BE2C (cell line): ENCODE results near the gene ZNF331.
"Not testable (repeated sequence)": the region's sequence is repeated elsewhere in the genome, so short reads cannot be mapped to it uniquely, and the experiment has no call there.

ENCODE experiments used
- DNase-seq: peaks from one replicate; pipeline ENCODE4 v3.0.0-alpha.2; 2020
- H3K27me3 ChIP-seq: fragments of 250-450 bp; sonication (Bioruptor Pico); 2 replicates; pipeline ENCODE4 v1.5.1; 2020; ENCODE audit warnings: mild to moderate bottlenecking
- H3K36me3 ChIP-seq: fragments of 250-450 bp; sonication (Bioruptor Pico); 2 replicates; pipeline ENCODE4 v1.5.1; 2020; ENCODE audit warnings: mild to moderate bottlenecking
- H3K4me1 ChIP-seq: fragments of 250-450 bp; sonication (Bioruptor Pico); 2 replicates; pipeline ENCODE4 v1.5.1; 2020
- H3K4me3 ChIP-seq: 2 replicates; pipeline ENCODE4 v1.5.1; 2011; ENCODE audit warnings: low read depth, low read length
- H3K9me3 ChIP-seq: fragments of 250-450 bp; sonication (Bioruptor Pico); 2 replicates; pipeline ENCODE4 v1.5.1; 2020
- CTCF ChIP-seq: IDR thresholded peaks from 2 replicates; pipeline ENCODE4 v1.5.1; 2012; ENCODE audit warnings: mild to moderate bottlenecking, low read depth, low read length

The ZNF331 gene

GRCh38 chr19:53511933-53512374, 26.0 kb upstream of the ZNF331 start:
- peak; percentile 60 for TF ChIP-seq CTCF
- peak; percentile 48 for DNase-seq
- Histone ChIP-seq H3K36me3 (no peaks in the 10 kb centered on the region), H3K4me3 (no peak overlapping the region), H3K4me1 (no peaks in the 10 kb centered on the region), H3K9me3 (no peaks in the 10 kb centered on the region), H3K27me3 (0 out of 2 replicates have a peak, but pooled peaks cover 2% of the 10 kb centered on the region)

GRCh38 chr19:53515047-53515446, 22.9 kb upstream of the ZNF331 start:
- not testable (repeated sequence) for DNase-seq, H3K4me3 ChIP-seq, H3K36me3 ChIP-seq, H3K9me3 ChIP-seq, H3K27me3 ChIP-seq, H3K4me1 ChIP-seq

- Histone ChIP-seq H3K4me1 (no peaks in the 10 kb centered on the region), H3K9me3 (peaks cover 3% of the 10 kb centered on the region; the same call in 1 of the 2 replicates), H3K27me3 (no peaks in the 10 kb centered on the region), H3K4me3 (no peak overlapping the region), H3K36me3 (no peaks in the 10 kb centered on the region)
- no peak for TF ChIP-seq CTCF
- DNase-seq: no peak
Measured at GRCh38 chr19:53517114-53517741, 20.7 kb upstream of the ZNF331 start.

GRCh38 chr19:53518121-53518520, 19.8 kb upstream of the ZNF331 start:
- Histone ChIP-seq H3K4me3 (no peak overlapping the region), H3K27me3 (no peaks in the 10 kb centered on the region), H3K4me1 (no peaks in the 10 kb centered on the region), H3K36me3 (no peaks in the 10 kb centered on the region), H3K9me3 (peaks cover 3% of the 10 kb centered on the region; the same call in 1 of the 2 replicates)
- TF ChIP-seq CTCF: no peak
- DNase-seq: no peak

GRCh38 chr19:53518716-53519115, 19.2 kb upstream of the ZNF331 start:
- H3K4me1 ChIP-seq: no peaks in the 10 kb centered on the region
- H3K27me3 ChIP-seq: no peaks in the 10 kb centered on the region
- no peaks in the 10 kb centered on the region for H3K36me3 ChIP-seq
- DNase-seq: no peak
- H3K4me3 ChIP-seq: no peak overlapping the region
- TF ChIP-seq CTCF: no peak
- H3K9me3 ChIP-seq: peaks cover 3% of the 10 kb centered on the region; the same call in 1 of the 2 replicates

GRCh38 chr19:53519446-53519845, 18.5 kb upstream of the ZNF331 start:
- H3K9me3 ChIP-seq: peaks cover 3% of the 10 kb centered on the region; the same call in 1 of the 2 replicates
- no peaks in the 10 kb centered on the region for H3K36me3 ChIP-seq
- no peak for TF ChIP-seq CTCF
- no peak for DNase-seq
- H3K4me3 ChIP-seq: no peak overlapping the region
- no peaks in the 10 kb centered on the region for H3K4me1 ChIP-seq
- H3K27me3 ChIP-seq: no peaks in the 10 kb centered on the region
